DND-41 (cell line): Measurements from ENCODE around the gene DNAJC5.
A peak's percentile ranks its signal among the peaks of the same experiment; 100 is the strongest.

Source experiments
- ATAC-seq: fragments of 200-7000 bp; cut with Tn5 transposase; 3 replicates; pipeline ENCODE4 v1.9.1; 2021; ENCODE audit warnings: low read depth; ENCODE audit not compliant: insufficient read depth
- DNase-seq: peaks from one replicate; pipeline ENCODE4 v3.0.0-alpha.2; 2020
- H2AFZ ChIP-seq: 2 replicates; pipeline ENCODE4 v1.6.0; 2012; ENCODE audit warnings: low read depth, low read length
- H3K27ac ChIP-seq: 2 replicates; pipeline ENCODE4 v1.5.1; 2012; ENCODE audit warnings: low read length, inconsistent platforms
- H3K27me3 ChIP-seq: fragments of 200-600 bp; sonication (generic); 2 replicates; pipeline ENCODE4 v1.6.0; 2012; ENCODE audit warnings: low read length, mild to moderate bottlenecking, inconsistent platforms; ENCODE audit not compliant: insufficient read depth, poor library complexity
- H3K36me3 ChIP-seq: 2 replicates; pipeline ENCODE4 v1.5.1; 2012; ENCODE audit warnings: low read length, inconsistent platforms; ENCODE audit not compliant: insufficient read depth
- H3K4me1 ChIP-seq: 2 replicates; pipeline ENCODE4 v1.5.1; 2012; ENCODE audit warnings: mild to moderate bottlenecking, low read length; ENCODE audit not compliant: insufficient read depth
- H3K4me2 ChIP-seq: 2 replicates; pipeline ENCODE4 v1.6.0; 2012; ENCODE audit warnings: mild to moderate bottlenecking, moderate library complexity, low read length, inconsistent platforms; ENCODE audit not compliant: insufficient read depth
- H3K4me3 ChIP-seq, 2 experiments: fragments of 200-600 bp in 1 of 2; shearing (Covaris generic) in 1 of 2; 2 replicates each; pipeline ENCODE4 v1.5.1; 2012 to 2016; ENCODE audit warnings: inconsistent platforms in 2 of 2, low read length in 2 of 2, mild to moderate bottlenecking in 2 of 2, low read depth in 1 of 2, moderate library complexity in 1 of 2
- H3K79me2 ChIP-seq: 2 replicates; pipeline ENCODE4 v1.6.0; 2012; ENCODE audit warnings: low read length, inconsistent platforms; ENCODE audit not compliant: insufficient read depth
- H3K9ac ChIP-seq: 2 replicates; pipeline ENCODE4 v1.6.0; 2012; ENCODE audit warnings: low read depth, mild to moderate bottlenecking, inconsistent platforms, low read length, moderate library complexity
- H3K9me3 ChIP-seq: 2 replicates; pipeline ENCODE4 v1.5.1; 2012; ENCODE audit warnings: low read length, moderate library complexity, mild to moderate bottlenecking, inconsistent platforms; ENCODE audit not compliant: insufficient read depth, severe bottlenecking
- H4K20me1 ChIP-seq: 2 replicates; pipeline ENCODE4 v1.6.0; 2012; ENCODE audit warnings: low read length; ENCODE audit not compliant: insufficient read depth
- EZH2 ChIP-seq: IDR thresholded peaks from 3 replicates; pipeline ENCODE4 v1.6.1; 2012; ENCODE audit warnings: borderline replicate concordance, low read depth, mild to moderate bottlenecking, moderate library complexity, low read length, inconsistent platforms; ENCODE audit not compliant: severe bottlenecking
- TF ChIP-seq, protein P1 (sequence below): IDR thresholded peaks from 2 replicates; pipeline ENCODE4 v1.5.1; 2012; ENCODE audit warnings: borderline replicate concordance, low read length, moderate library complexity, mild to moderate bottlenecking; ENCODE audit not compliant: poor library complexity, severe bottlenecking; ENCODE audit errors: extremely low read depth

The DNAJC5 gene

DNA sequence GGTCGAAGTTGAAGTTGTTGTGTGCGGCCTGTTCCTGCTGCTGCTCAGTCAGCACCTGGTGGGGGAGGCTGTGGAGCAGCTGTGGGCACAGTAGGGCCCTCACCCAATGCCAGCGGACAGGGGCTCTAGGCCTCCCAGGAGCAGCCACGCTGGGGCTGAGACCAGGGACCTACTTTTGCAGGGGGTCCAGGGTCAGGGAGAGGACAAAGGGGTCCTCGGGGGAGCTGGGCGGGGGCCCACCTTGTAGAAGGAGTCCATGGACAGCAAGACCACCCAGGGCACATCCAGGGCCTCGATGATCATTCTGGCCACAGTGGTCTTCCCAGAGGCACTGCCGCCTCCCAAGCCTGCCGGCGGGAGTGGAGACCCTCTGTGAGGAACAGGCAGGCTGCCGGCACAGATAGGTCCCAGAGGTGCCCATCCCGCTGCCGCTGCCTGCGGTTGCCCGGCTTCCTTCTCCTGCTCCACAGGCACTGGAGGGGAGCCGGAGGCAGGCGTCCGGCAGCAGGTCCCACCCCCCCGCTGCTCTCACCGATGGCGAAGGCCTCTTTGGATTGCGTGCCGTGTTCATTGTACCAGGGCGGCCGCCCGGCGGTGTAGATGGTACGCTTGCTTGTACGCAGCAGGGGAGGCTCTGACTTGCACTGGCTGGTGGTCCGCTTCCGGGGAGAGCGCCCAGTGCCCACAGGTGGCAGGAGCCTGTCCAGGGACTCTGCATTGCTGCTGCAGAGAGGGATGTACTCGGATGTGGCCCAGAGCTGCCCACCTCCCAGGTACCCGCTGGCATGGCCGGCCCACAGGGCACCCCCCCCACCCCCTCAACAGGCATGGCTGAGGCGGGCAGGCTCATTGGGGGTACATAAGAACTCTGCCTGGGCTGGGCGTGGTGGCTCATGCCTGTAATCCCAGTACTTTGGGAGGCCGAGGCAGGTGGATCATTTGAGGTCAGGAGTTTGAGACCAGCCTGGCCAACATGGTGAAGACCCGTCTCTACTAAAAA lies 51.3 kb downstream of the DNAJC5 start:
- Histone ChIP-seq H3K79me2 (peaks cover 75% of the 10 kb centered on the region), H4K20me1 (peaks cover 92% of the 10 kb centered on the region), H3K4me1 (0 out of 2 replicates have a peak, but pooled peaks cover 3% of the 10 kb centered on the region), H2AFZ (no peak overlapping the region), H3K9me3 (no peaks in the 10 kb centered on the region), H3K4me2 (no peak overlapping the region), H3K27ac (no peak overlapping the region), H3K36me3 (peaks cover 65% of the 10 kb centered on the region), H3K9ac (no peak overlapping the region), H3K4me3 (no peak overlapping the region), H3K27me3 (no peaks in the 10 kb centered on the region)
- ATAC-seq, result no peak
- no peak for TF ChIP-seq EZH2
- TF ChIP-seq, protein P1, sequence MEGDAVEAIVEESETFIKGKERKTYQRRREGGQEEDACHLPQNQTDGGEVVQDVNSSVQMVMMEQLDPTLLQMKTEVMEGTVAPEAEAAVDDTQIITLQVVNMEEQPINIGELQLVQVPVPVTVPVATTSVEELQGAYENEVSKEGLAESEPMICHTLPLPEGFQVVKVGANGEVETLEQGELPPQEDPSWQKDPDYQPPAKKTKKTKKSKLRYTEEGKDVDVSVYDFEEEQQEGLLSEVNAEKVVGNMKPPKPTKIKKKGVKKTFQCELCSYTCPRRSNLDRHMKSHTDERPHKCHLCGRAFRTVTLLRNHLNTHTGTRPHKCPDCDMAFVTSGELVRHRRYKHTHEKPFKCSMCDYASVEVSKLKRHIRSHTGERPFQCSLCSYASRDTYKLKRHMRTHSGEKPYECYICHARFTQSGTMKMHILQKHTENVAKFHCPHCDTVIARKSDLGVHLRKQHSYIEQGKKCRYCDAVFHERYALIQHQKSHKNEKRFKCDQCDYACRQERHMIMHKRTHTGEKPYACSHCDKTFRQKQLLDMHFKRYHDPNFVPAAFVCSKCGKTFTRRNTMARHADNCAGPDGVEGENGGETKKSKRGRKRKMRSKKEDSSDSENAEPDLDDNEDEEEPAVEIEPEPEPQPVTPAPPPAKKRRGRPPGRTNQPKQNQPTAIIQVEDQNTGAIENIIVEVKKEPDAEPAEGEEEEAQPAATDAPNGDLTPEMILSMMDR, result no peak
- no peak for DNase-seq

DNA sequence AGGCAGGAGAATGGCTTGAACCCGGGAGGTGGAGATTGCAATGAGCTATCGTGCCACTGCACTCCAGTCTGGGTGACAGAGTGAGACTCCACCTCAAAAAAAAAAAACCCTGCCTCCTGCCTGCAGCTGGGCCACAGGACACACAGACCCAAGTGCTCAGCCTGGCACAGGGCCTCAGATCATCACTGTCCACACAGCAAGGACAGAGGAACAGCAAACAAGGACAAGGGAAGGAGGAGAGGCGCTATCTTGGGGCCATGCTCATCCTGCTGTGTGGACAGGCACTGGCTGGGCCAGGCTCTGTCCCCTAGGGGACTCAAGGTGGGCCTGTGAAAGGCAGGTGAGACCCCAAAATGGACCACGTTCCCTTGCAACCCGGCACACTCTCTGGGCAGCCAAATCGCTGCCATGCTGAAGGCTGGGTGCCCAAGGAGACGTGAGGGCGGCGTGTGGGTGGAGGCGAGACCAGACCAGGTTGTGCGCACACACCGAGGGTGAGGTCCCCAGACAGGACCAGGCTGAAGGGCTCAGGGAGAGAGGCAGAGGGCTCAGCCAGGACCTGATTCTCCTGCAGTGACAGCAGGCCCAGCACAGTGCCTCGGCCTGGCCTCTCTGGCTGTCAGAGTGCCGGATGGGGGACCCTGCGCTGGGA lies 52.2 kb downstream of the DNAJC5 start:
- Histone ChIP-seq H3K79me2 (peaks cover 84% of the 10 kb centered on the region), H4K20me1 (peaks cover 95% of the 10 kb centered on the region)

DNA sequence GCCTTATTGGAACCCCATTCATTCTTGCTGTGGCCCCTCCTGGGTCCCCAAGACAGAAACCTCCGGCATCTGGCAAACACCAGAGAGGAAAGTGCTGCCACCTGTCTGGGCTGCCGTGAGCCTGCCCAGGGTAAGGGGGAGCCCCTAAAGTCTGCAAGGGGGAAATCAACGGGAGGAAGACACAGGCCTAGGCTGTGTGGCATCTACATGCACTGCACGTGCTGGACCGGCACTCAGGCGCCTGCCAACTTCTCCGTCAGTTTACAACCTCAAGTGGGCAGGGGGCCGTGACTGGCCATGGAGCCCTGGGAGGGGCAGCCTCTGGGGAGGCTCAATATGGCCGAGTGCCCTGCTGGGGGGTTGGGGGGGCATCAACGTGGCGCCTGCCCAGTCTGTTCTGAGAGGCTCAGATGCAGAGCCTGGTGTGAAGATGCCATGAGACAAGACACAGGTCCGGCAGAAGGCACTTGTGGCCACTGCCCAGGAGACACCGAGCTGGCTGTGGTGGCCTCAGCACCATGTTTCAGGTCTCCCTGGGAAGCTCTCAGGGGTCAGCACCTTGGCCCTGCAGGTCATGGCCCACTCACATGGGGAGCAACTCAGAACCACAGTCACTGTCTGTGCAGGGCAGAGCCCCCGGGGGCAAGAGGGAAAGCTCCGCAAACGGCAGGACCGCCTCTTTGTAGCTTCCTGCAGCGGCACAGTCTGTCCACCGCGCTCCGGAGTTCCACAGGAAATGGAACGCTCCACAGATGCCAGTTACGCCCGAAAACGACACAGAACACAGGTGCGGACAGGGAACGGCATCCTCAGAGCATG lies 52.9 kb downstream of the DNAJC5 start:
- H3K9ac ChIP-seq, result no peak overlapping the region
- ATAC-seq (no peak; the same call in 2 of the 3 replicates), DNase-seq (peak; percentile 36)
- peaks cover 95% of the 10 kb centered on the region for H4K20me1 ChIP-seq
- H3K4me2 ChIP-seq, result no peak overlapping the region
- no peak overlapping the region for H2AFZ ChIP-seq
- no peaks in the 10 kb centered on the region for H3K9me3 ChIP-seq
- H3K79me2 ChIP-seq, result peaks cover 91% of the 10 kb centered on the region
- H3K4me3 ChIP-seq, result no peak overlapping the region
- no peak overlapping the region for H3K27ac ChIP-seq
- no peaks in the 10 kb centered on the region for H3K27me3 ChIP-seq
- TF ChIP-seq EZH2, result no peak
- TF ChIP-seq, protein P1, result no peak
- H3K4me1 ChIP-seq, result 0 out of 2 replicates have a peak, but pooled peaks cover 3% of the 10 kb centered on the region
- peaks cover 61% of the 10 kb centered on the region for H3K36me3 ChIP-seq

More for the DNA sequence above, 52.2 kb downstream of the DNAJC5 start:
- peaks cover 60% of the 10 kb centered on the region for H3K36me3 ChIP-seq
- H3K9ac ChIP-seq, result no peak overlapping the region
- H3K4me3 ChIP-seq, result no peak overlapping the region
- H3K27me3 ChIP-seq, result no peaks in the 10 kb centered on the region
- H3K4me1 ChIP-seq, result 0 out of 2 replicates have a peak, but pooled peaks cover 3% of the 10 kb centered on the region
- no peak overlapping the region for H3K27ac ChIP-seq
- no peaks in the 10 kb centered on the region for H3K9me3 ChIP-seq
- no peak overlapping the region for H2AFZ ChIP-seq
- H3K4me2 ChIP-seq, result no peak overlapping the region
- no peak for TF ChIP-seq EZH2
- TF ChIP-seq, protein P1, result no peak
- DNase-seq (no peak), ATAC-seq (no peak)
